ENCODE measurements around the gene TMEM207.
"Not testable (repeated sequence)": the region's sequence is repeated elsewhere in the genome, so short reads cannot be mapped to it uniquely, and the experiment has no call there.

TMEM207 gene

GRCh38 chr3:190449801-190450200 is at the start of gene TMEM207:
Gene TMEM207, minus strand, starts transcription at chr3:190449901. Its CDS starts 92 bp downstream, at chr3:190449809.
- DNase-seq, result no peak

- DNase-seq, result no peak
These were observed 49.4 kb upstream of the TMEM207 start for GRCh38 chr3:190499122-190499521.

DNA sequence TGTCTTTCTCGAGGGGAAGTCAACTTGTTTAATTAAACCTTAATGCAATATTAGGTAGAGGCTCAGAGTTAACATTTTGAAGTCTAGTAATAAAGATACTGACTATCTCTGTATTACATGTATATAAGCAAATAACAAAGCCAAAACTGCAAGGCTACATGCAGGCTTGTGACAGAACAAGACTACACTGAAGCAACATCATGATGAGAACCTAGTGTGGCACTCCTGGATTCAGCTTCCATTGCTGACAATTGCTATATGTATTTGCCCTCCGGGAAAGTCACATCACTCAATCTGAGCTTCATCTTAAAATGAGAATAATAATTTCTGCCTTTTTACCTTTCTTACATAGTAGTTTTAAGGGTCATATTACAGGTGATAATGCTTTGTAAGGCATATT is 48.6 kb upstream of the TMEM207 start:
- DNase-seq, result no peak

DNA sequence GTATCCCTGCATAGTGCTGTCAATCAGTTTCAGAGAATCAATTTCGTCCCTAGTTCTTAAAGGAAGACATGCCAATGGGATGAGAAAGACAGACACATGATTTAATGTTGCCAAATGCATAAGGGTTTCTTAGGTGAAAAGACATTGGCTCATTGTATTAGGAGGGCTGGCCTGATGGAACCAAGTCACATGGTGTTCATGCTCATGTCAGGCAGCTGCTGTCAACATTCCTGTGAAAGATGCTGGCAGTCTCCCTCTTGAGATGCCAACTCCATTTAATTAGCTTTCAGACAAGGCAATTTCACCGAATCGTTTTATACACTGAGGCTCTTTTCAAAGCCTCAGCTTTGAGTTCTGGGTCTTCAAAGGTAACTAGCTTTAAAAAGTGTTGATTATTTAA is 48.1 kb upstream of the TMEM207 start:
- no peak for DNase-seq

- no peak for DNase-seq
These were observed 47.2 kb upstream of the TMEM207 start for GRCh38 chr3:190496859-190497258.

DNA sequence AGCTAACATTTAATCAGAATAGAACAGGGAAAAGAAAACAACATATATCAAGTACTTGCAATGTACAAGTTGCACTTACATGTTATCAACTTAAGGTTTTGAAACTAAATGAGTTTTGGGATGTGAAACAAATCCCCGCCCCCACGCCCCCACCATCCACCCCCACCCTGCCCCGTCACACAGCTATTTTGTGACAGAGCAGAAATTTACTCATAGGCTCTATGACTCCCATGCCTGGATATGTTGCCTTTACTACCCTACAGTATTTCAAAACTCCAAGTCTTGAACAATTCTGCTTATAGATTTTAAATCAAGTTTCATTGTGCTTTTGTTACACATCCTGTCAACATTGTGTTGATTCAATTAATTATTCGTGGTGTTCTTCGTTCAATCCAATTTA is 46.1 kb upstream of the TMEM207 start:
- no peak for DNase-seq

GRCh38 chr3:190495354-190495753 is 45.7 kb upstream of the TMEM207 start:
- DNase-seq, result no peak

- DNase-seq, result no peak
These were observed 45.2 kb upstream of the TMEM207 start for GRCh38 chr3:190494907-190495306.

- DNase-seq, result no peak
These were observed 43.3 kb upstream of the TMEM207 start for GRCh38 chr3:190492966-190493365.

DNA sequence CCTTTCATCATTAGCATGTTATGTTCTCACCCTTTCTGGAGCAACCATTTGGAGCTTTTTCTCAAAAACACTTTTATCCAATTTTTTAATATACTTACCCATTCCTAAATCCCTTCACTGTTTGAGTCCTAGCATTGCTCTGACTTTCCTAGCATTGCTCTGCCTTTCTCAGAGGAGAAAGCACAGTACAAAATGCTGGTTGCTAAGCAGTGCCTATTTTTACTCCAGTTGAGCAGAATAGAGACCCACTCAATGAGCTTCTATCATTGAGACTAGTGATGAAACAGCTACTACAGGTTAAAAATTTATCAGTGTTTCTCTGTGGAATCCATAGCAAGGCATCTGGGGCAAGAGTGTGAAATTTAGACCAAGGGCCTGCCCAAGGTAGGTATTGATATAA is 42.4 kb upstream of the TMEM207 start:
- DNase-seq, result no peak

DNA sequence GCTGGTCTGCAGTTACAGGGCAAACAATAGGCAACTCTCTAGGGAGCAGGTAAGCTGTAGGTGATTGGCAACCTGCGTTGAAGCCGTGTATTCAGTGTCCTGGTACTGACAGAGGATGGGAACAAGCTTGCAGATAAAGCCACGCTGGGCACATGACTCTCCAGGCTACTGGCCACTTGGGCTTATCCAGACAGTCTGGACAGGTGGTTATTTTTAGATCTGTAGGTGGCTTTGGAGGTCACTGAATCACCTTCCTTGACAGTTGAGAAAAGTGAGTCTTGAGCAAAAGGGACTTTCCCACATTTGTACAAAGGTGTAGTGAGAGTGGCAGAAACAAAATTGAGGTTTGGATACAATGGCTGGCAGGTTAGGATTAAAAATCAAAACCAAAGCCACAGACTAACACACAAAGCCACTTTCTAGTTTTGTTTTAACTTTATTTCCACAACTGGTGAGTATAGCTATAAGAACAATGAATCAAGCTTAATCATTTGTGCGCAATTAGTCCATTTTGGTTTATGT is 41.9 kb upstream of the TMEM207 start:
- no peak for DNase-seq

GRCh38 chr3:190486908-190487607 is 37.4 kb upstream of the TMEM207 start:
- no peak for DNase-seq

DNA sequence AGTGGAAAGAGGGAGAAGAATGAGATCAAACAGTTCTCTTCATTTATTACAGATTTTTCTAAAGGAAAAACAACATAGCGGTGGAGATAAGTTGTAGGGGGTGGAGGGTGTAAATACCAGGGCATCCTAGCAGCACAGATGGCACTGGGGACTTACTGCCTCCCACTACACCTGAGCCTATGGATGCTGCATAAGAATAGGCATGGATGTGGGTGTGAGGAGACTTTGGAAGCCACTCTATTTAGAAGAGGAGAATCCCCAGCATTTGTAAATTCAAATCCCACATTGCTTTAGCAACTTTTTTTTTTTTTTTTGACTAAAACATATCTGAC is 36.8 kb upstream of the TMEM207 start:
- DNase-seq, result no peak

- DNase-seq, result no peak
These were observed 36.3 kb upstream of the TMEM207 start for GRCh38 chr3:190485830-190486532.

DNA sequence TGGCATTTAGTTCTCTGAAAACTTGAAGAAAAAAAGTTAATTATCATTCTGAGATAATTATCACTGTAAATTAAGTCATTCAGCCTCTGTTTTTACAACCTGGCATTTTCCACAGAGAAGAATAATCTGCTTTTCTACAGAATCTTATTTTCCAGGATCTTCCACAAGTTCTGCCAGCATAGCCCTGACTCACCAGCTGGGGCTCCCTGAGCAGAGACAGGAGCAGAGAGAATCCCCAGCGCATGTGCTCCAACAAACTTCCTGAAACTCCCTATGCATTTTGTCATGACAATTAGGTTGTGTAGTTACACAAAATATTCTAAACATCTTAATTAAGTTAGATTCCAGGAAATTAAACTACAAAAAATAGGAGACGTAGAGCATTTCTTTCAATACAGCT is 32.1 kb upstream of the TMEM207 start:
- no peak for DNase-seq

- not testable (repeated sequence) for DNase-seq
These were observed 23.6 kb upstream of the TMEM207 start for GRCh38 chr3:190473261-190473660.

DNA sequence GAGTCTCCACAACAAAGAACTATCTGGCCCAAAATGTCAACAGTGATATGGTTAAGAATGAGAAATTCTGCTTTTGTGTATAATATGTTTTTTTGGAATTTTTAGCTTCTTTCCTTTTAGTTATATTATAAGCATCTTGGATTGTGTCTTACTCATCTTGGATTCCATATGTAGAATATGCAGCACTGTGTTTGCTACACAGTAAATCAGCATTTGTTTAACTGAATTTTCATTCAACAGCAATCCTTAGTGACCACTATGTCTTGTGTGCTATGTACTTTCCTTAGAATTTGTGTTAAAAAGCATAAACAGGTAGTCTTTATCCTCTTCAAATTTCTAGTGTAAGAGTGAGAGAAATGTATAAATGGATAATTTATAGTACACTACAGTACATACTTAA is 18.2 kb upstream of the TMEM207 start:
- DNase-seq, result no peak

DNA sequence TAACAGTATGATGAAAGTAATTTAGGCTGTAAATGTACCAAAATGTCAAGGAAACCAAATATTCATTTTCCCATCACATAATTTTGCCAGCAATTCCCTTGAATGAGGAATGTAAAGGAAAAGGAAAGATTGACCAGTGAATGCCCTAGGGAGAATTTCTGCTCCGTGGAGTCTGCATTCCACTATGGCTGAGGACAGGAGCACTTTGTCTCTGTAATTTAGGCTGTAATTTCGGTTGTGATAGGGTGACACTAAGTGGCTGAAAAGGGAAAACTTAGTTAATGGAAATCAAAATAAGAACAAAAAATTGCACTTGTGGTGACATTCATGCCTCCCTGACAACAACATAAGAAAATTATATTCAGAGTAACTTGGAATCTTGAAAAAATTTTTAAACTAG is 8.3 kb upstream of the TMEM207 start:
- no peak for DNase-seq

GRCh38 chr3:190456770-190457169 is 7.1 kb upstream of the TMEM207 start:
- DNase-seq, result no peak

DNA sequence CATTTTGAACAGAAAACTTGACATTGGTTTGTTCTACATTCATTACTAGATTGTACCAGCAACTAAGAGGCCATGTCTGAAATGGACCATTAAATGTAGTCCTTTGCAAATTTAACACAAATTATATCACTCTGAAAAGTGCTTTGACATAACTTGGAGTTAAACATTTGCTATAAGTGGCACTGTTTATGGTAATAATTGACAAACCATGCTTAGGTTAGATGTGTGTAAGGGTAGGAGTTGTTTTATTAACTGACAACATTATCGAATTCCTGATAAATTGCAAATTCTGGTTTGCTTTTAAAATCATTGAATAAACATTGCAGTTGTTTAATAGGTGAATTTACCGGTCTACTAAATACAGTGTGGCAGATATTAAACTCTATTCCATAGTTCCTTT is 6.1 kb upstream of the TMEM207 start:
- no peak for DNase-seq

- DNase-seq, result no peak
These were observed 1.4 kb downstream of the TMEM207 start for GRCh38 chr3:190448256-190448655.

GRCh38 chr3:190446573-190447279 is 3.0 kb downstream of the TMEM207 start:
- DNase-seq, result no peak

GRCh38 chr3:190444576-190445145 is 5.0 kb downstream of the TMEM207 start:
- no peak for DNase-seq

- no peak for DNase-seq
These were observed 5.7 kb downstream of the TMEM207 start for GRCh38 chr3:190444006-190444405.

Measured in CD4-positive, alpha-beta T cell treated with Interleukin-6 for 4 hours (primary cell).